ENCODE data around the gene ZNF618. TPM values are rescaled to one million over a fixed set of nuclear protein-coding genes. Genes with fewer than 3 reads are reported as not detected.
A peak's percentile ranks its signal among the peaks of the same experiment; 100 is the strongest.

ZNF618 gene
- total RNA-seq, 4 donors from 2014 or later, result 0.26 to 1.2 (median 1.0) TPM

GRCh38 chr9:114003758-114004157 is 127.6 kb downstream of the ZNF618 start:
- H3K4me1 ChIP-seq, result peaks cover 0 to 18% of the 10 kb centered on the region in 2 donors
- intact Hi-C loops (cut with DNase I; ENCODE audit: low total_unique reads) (no loop called here), in situ Hi-C loops (cut with MboI; ENCODE audit: low sequenced_read_pairs in 4 of 4) (no loop called here)
- H3K27me3 ChIP-seq, result no peaks in the 10 kb centered on the region
- ATAC-seq (no peak), DNase-seq (no peak)
- no peaks in the 10 kb centered on the region for H3K36me3 ChIP-seq
- no peak overlapping the region for H3K4me3 ChIP-seq
- H3K9me3 ChIP-seq, result no peaks in the 10 kb centered on the region
- H3K27ac ChIP-seq, result peak overlapping the region; percentile 21 to 69 (median 50)
- TF ChIP-seq, protein P1, sequence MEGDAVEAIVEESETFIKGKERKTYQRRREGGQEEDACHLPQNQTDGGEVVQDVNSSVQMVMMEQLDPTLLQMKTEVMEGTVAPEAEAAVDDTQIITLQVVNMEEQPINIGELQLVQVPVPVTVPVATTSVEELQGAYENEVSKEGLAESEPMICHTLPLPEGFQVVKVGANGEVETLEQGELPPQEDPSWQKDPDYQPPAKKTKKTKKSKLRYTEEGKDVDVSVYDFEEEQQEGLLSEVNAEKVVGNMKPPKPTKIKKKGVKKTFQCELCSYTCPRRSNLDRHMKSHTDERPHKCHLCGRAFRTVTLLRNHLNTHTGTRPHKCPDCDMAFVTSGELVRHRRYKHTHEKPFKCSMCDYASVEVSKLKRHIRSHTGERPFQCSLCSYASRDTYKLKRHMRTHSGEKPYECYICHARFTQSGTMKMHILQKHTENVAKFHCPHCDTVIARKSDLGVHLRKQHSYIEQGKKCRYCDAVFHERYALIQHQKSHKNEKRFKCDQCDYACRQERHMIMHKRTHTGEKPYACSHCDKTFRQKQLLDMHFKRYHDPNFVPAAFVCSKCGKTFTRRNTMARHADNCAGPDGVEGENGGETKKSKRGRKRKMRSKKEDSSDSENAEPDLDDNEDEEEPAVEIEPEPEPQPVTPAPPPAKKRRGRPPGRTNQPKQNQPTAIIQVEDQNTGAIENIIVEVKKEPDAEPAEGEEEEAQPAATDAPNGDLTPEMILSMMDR (IDR thresholded peaks at IDR 0.05 in 4 of 5, conservative IDR thresholded peaks at IDR 0.05 in 1 of 5), result no peak
- TF ChIP-seq POLR2A (IDR thresholded peaks at IDR 0.05), result no peak

GRCh38 chr9:114004221-114004716 is 128.2 kb downstream of the ZNF618 start:
- Histone ChIP-seq H3K9me3 (no peaks in the 10 kb centered on the region), H3K4me3 (no peak overlapping the region), H3K36me3 (no peaks in the 10 kb centered on the region), H3K4me1 (peaks cover 0 to 18% of the 10 kb centered on the region in 2 donors), H3K27ac (peak overlapping the region; percentile 21 to 69 (median 50)), H3K27me3 (no peaks in the 10 kb centered on the region)
- in situ Hi-C loops (cut with MboI; ENCODE audit: low sequenced_read_pairs in 4 of 4) (no loop called here), intact Hi-C loops (cut with DNase I; ENCODE audit: low total_unique reads) (no loop called here)
- ATAC-seq (peak; percentile 70 to 76), DNase-seq (peak; percentile 33 to 45)
- TF ChIP-seq POLR2A (IDR thresholded peaks at IDR 0.05), result no peak
- TF ChIP-seq, protein P1 (IDR thresholded peaks at IDR 0.05 in 4 of 5, conservative IDR thresholded peaks at IDR 0.05 in 1 of 5), result no peak

- no peak overlapping the region for H3K4me3 ChIP-seq
- intact Hi-C loops (cut with DNase I; ENCODE audit: low total_unique reads) (no loop called here), in situ Hi-C loops (cut with MboI; ENCODE audit: low sequenced_read_pairs in 4 of 4) (no loop called here)
- H3K27me3 ChIP-seq, result no peaks in the 10 kb centered on the region
- H3K36me3 ChIP-seq, result no peaks in the 10 kb centered on the region
- no peaks in the 10 kb centered on the region for H3K9me3 ChIP-seq
- ATAC-seq (no peak), DNase-seq (no peak)
- H3K27ac ChIP-seq, result no peak overlapping the region
- peaks cover 0 to 12% of the 10 kb centered on the region in 2 donors for H3K4me1 ChIP-seq
- TF ChIP-seq POLR2A (IDR thresholded peaks at IDR 0.05), result no peak
These were observed 129.5 kb downstream of the ZNF618 start for GRCh38 chr9:114005371-114006154.

DNA sequence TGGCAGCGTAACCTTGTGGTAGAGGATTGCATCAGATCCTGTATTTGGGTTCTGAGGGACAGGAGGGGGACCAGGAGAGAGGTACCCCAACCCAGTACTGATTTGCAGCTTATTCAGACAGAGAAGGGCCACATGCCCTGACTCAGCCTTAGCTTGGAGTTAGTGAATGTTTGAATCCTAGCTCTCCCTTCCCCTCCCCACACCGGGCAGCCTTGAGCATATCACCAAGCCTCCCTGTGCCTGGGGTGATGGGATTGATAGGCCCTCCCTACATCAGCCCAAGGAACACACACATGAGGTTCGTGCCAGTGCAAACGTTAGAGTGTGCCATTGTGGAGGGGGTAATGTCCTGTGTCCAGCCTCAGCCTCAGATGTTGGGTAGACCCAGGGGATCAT is 130.0 kb downstream of the ZNF618 start:
- peak in 1 of 2 donors; percentile 4 for DNase-seq
- Histone ChIP-seq H3K27me3 (no peaks in the 10 kb centered on the region), H3K36me3 (no peaks in the 10 kb centered on the region), H3K9me3 (no peaks in the 10 kb centered on the region), H3K4me1 (peaks cover 0 to 12% of the 10 kb centered on the region in 2 donors), H3K27ac (no peak overlapping the region), H3K4me3 (no peak overlapping the region)
- in situ Hi-C loops (cut with MboI; ENCODE audit: low sequenced_read_pairs in 4 of 4), result no loop called here
- intact Hi-C loops (cut with DNase I; ENCODE audit: low total_unique reads), result no loop called here
- TF ChIP-seq, protein P1 (IDR thresholded peaks at IDR 0.05 in 4 of 5, conservative IDR thresholded peaks at IDR 0.05 in 1 of 5), result no peak
- no peak for TF ChIP-seq POLR2A (IDR thresholded peaks at IDR 0.05)
- ATAC-seq, result no peak

DNA sequence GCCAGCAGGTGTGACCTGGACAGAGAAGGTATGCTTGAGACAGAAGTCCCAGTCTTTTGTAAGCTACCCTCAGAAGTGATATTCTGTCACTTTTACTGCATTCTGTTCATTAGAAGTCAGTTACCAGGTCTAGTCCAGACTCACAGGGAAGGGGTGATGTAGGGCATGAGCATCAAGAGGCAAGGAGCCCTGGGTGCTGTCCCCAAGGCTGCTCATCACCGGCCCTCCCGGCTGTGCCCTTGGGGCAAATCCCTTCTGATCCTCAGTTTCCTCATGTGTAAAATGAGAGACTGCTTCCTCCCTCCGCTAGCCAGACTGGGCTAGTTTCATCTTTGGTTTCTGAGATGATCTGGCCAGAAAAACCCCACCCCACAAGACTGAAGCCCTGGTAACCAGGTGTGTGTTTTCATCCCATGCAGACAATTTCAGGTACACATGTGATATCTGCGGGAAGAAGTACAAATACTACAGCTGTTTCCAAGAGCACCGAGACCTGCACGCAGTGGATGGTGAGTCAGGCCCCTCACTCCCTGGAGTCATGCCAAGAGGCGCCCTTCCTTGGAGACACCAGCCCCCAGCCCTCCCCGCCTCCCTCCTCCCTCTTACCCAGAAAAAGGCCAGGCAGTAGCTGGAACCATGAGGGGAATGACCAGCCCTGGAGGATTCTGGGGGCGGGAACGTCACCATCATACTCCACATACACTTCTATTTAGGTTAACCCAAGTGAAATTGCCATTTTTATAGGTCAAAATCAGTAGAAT is 131.0 kb downstream of the ZNF618 start:
- H3K27me3 ChIP-seq, result no peaks in the 10 kb centered on the region
- no peaks in the 10 kb centered on the region for H3K9me3 ChIP-seq
- peak in 1 of 2 donors; percentile 9 for DNase-seq
- peaks cover 0 to 12% of the 10 kb centered on the region in 2 donors for H3K4me1 ChIP-seq
- intact Hi-C loops (cut with DNase I; ENCODE audit: low total_unique reads) (no loop called here), in situ Hi-C loops (cut with MboI; ENCODE audit: low sequenced_read_pairs in 4 of 4) (no loop called here)
- TF ChIP-seq, protein P1 (IDR thresholded peaks at IDR 0.05 in 4 of 5, conservative IDR thresholded peaks at IDR 0.05 in 1 of 5), result no peak
- no peak for TF ChIP-seq POLR2A (IDR thresholded peaks at IDR 0.05)
- H3K27ac ChIP-seq, result no peak overlapping the region
- ATAC-seq, result no peak
- no peak overlapping the region for H3K4me3 ChIP-seq
- no peaks in the 10 kb centered on the region for H3K36me3 ChIP-seq
